Sigmoid colon (tissue), 7 donors: ENCODE results near the gene NMNAT3. TPM values are rescaled to one million over a fixed set of nuclear protein-coding genes. Genes with fewer than 3 reads are reported as not detected.

Experiments
- DNase-seq: peaks from one replicate; pipeline ENCODE4 v3.0.0-alpha.2; 2019
- H3K27ac ChIP-seq, 4 donors: fragments of 200-600 bp; sonication (generic); one replicate each; pipeline ENCODE4 v1.5.1; 2016 to 2019; ENCODE audit warnings: mild to moderate bottlenecking in 1 of 4
- H3K27me3 ChIP-seq, 3 donors: fragments of 200-600 bp; sonication (generic); one replicate each; pipeline ENCODE4 v1.5.1; 2019; ENCODE audit warnings: mild to moderate bottlenecking in 1 of 3
- H3K36me3 ChIP-seq, 4 donors: fragments of 200-600 bp; sonication (generic); one replicate each; pipeline ENCODE4 v1.5.1; 2016 to 2019
- H3K4me1 ChIP-seq, 4 donors: fragments of 200-600 bp; sonication (generic); one replicate each; pipeline ENCODE4 v1.5.1; 2017 to 2019
- H3K4me3 ChIP-seq, 4 donors: fragments of 200-600 bp; sonication (generic); one replicate each; pipeline ENCODE4 v1.5.1; 2017 to 2019; ENCODE audit warnings: mild to moderate bottlenecking in 2 of 4, moderate library complexity in 1 of 4
- H3K9me3 ChIP-seq, 4 donors: fragments of 200-600 bp in 3 of 4; sonication (generic) in 3 of 4; one replicate each; pipeline versions ENCODE4 v1.5.1 to v1.6.1; 2013 to 2019
- EP300 ChIP-seq, 4 donors: sonication (generic); formaldehyde crosslinking; IDR thresholded peaks; one replicate each; pipeline ENCODE4 v1.6.1; 2017; ENCODE audit warnings: antibody characterized with exemption in 4 of 4
- POLR2A ChIP-seq, 2 donors: fragments of 450-650 bp; IDR thresholded peaks; one replicate each; pipeline ENCODE4 v1.6.1; 2016; ENCODE audit warnings: antibody characterized with exemption in 2 of 2, mild to moderate bottlenecking in 2 of 2, moderate library complexity in 2 of 2
- POLR2AphosphoS5 ChIP-seq, 4 donors: sonication (generic); formaldehyde crosslinking; IDR thresholded peaks; one replicate each; pipeline ENCODE4 v1.6.1; 2017; ENCODE audit warnings: antibody characterized with exemption in 4 of 4
- WGBS, 2 donors: extraction: QIAGEN DNeasy Blood & Tissue Kit; methylation state at CpG; one replicate each; pipeline ENCODE4 v1.1.7; 2013; 5-methylcytosine and 5-hydroxymethylcytosine counted together
- intact Hi-C: fragments of 100-400 bp; cut with DNase I; formaldehyde crosslinking; loops from one replicate; pipeline ENCODE4 v1.15.1; 2023
- polyA plus RNA-seq, 3 donors: library from polyadenylated mRNA; stranded (reverse); fragments of 200-250 nt; gene quantifications; one replicate each; pipeline ENCODE4 v1.2.3, GENCODE V29; 2013
- total RNA-seq, 4 donors: library from RNA; depleted of rRNA; stranded (reverse); fragments of >200 nt; gene quantifications; one replicate each; pipeline ENCODE4 v1.1.0, GENCODE V29; 2016
- TF ChIP-seq, protein P1 (sequence below), 4 experiments: fragments of 450-650 bp in 3 of 4; fragments of 200-600 bp in 1 of 4; IDR thresholded peaks; one replicate each; pipeline ENCODE4 v1.5.1; 2016 to 2019; ENCODE audit warnings: antibody characterized with exemption in 4 of 4, mild to moderate bottlenecking in 3 of 4, moderate library complexity in 2 of 4
- donor health status: healthy with polysubstance abuse.
- donor health status: Bipolar disorder and iron deficiency.
- donor health status: healthy.

The NMNAT3 gene
- total and polyA plus RNA-seq, 7 donors, result 3.4 to 24.6 (median 10.0) TPM

DNA sequence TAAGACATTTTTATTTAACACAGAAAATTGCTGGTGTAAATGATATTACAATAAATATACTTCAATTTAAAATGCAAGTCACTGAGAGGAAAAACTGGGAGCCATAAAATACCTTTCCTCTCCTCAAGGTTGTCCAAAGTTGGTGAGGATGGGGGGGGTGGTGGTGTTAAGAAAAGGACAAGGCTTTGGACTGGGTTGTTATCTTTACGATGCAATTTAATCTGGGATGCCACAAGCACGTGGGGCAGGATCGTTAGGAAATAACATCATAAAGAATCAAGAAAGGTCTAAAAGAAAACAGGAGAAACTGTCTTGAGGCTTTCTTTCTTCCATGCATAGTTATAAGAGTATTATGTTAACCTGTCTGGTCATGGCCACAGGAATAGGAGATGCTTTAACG, 66.9 kb downstream of the NMNAT3 start:
- 15 to 63% methylated on average over 4 of the region's 4 CpGs for WGBS, 2 donors
- H3K9me3 ChIP-seq, result no peaks in the 10 kb centered on the region
- TF ChIP-seq POLR2A (IDR thresholded peaks at IDR 0.05), result no peak
- TF ChIP-seq POLR2AphosphoS5 (IDR thresholded peaks at IDR 0.05), result no peak
- no peak for TF ChIP-seq EP300 (IDR thresholded peaks at IDR 0.05)
- TF ChIP-seq, protein P1, sequence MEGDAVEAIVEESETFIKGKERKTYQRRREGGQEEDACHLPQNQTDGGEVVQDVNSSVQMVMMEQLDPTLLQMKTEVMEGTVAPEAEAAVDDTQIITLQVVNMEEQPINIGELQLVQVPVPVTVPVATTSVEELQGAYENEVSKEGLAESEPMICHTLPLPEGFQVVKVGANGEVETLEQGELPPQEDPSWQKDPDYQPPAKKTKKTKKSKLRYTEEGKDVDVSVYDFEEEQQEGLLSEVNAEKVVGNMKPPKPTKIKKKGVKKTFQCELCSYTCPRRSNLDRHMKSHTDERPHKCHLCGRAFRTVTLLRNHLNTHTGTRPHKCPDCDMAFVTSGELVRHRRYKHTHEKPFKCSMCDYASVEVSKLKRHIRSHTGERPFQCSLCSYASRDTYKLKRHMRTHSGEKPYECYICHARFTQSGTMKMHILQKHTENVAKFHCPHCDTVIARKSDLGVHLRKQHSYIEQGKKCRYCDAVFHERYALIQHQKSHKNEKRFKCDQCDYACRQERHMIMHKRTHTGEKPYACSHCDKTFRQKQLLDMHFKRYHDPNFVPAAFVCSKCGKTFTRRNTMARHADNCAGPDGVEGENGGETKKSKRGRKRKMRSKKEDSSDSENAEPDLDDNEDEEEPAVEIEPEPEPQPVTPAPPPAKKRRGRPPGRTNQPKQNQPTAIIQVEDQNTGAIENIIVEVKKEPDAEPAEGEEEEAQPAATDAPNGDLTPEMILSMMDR (IDR thresholded peaks at IDR 0.05), result no peak
- H3K36me3 ChIP-seq, result no peaks in the 10 kb centered on the region
- H3K27me3 ChIP-seq, result no peaks in the 10 kb centered on the region
- no peak for DNase-seq
- intact Hi-C loops, result no loop called here
- H3K4me1 ChIP-seq, result no peaks in the 10 kb centered on the region
- H3K27ac ChIP-seq, result no peak overlapping the region
- no peak overlapping the region for H3K4me3 ChIP-seq

DNA sequence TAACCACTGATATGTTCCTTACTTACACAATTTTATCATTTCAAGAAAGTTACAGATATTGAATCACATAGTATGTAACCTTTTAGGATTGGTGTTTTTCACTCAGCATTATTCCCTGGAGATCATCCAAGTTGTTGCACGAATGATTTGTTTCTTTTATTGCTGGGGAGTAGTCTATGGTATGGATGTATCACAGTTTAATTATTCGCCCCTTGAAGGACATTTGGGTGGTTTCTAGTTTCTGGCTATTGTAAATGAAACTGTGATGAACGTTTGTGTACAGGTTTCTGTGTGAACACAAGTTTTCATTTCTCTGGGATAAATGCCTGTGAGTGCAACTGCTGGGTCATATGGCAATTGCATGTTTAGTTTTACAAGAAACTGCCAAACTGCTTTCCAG, 68.8 kb downstream of the NMNAT3 start:
- WGBS, 2 donors, result 15 to 50% methylated on average over 3 of the region's 3 CpGs
- Histone ChIP-seq H3K27me3 (no peaks in the 10 kb centered on the region), H3K4me3 (no peak overlapping the region), H3K36me3 (no peaks in the 10 kb centered on the region), H3K27ac (no peak overlapping the region), H3K9me3 (no peaks in the 10 kb centered on the region), H3K4me1 (no peaks in the 10 kb centered on the region)
- no peak for DNase-seq
- no peak for TF ChIP-seq EP300 (IDR thresholded peaks at IDR 0.05)
- TF ChIP-seq, protein P1 (IDR thresholded peaks at IDR 0.05), result no peak
- no peak for TF ChIP-seq POLR2AphosphoS5 (IDR thresholded peaks at IDR 0.05)
- intact Hi-C loops, result no loop called here

DNA sequence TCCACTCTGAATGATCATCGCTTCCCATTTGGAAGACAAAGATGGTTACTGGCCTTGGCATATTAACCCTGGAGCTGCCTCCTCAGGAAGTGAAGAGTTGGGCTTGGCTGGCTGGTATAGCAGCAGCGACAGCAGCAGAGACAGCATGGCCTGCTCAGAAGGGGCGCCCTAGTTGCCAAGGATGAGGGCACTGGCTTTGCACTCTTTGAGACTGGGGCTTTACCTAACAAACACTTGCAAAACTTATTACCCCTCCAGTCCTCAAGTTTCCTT, 69.7 kb downstream of the NMNAT3 start:
- 97 to 98% methylated on average over 3 of the region's 3 CpGs for WGBS, 2 donors

DNA sequence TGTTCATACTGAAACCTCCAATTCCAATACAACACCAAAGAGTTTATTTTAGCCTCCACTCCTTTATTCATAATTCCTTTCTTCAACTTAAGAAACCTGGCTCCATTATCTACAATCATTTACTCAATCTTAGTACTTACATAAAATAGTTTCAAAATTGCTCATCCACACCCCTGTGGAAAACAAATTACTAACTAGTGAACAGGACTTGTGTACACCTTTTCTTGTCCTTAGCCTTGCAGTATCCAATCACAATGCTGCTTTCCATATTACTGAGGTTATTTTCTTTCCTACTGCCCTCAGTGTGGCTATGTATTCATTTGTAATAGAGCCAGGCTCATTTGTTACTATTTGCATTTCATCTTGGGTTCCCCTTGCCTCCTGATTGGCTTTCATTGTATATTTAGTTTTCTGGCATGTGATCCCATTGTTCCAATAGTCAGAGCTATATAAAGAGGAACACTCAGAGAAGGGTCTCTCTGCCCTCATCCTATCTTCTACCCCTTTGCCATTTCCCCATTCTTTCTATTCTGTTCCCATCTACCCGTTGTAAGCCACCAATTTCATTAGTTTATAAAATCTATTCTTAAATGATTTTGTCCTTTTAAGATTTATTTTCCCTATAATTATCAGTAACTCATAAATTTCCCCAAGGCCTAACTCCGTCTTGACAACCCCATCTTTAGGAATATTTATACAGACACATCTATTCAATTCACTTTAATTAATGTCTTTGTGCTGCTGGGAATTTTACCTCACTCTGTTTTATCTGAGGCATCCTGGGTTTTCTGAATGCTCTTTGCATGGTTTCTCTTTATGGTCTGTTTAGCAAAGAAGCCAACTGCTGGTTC, 70.3 kb downstream of the NMNAT3 start:
- intact Hi-C loops, result no loop called here
- no peak for DNase-seq
- WGBS, 2 donors, result 89 to 90% methylated on average over 2 of the region's 2 CpGs

More for the DNA sequence above, 69.7 kb downstream of the NMNAT3 start:
- no peak for DNase-seq
- intact Hi-C loops, result no loop called here
- Histone ChIP-seq H3K9me3 (no peaks in the 10 kb centered on the region), H3K27ac (no peak overlapping the region), H3K36me3 (no peaks in the 10 kb centered on the region), H3K4me1 (no peaks in the 10 kb centered on the region), H3K4me3 (no peak overlapping the region), H3K27me3 (no peaks in the 10 kb centered on the region)
- TF ChIP-seq POLR2AphosphoS5 (IDR thresholded peaks at IDR 0.05) (no peak), POLR2A (IDR thresholded peaks at IDR 0.05) (no peak), EP300 (IDR thresholded peaks at IDR 0.05) (no peak)
- TF ChIP-seq, protein P1 (IDR thresholded peaks at IDR 0.05), result no peak

More for the DNA sequence above, 70.3 kb downstream of the NMNAT3 start:
- Histone ChIP-seq H3K27me3 (no peaks in the 10 kb centered on the region), H3K27ac (no peak overlapping the region), H3K4me1 (no peaks in the 10 kb centered on the region), H3K4me3 (no peak overlapping the region), H3K36me3 (no peaks in the 10 kb centered on the region), H3K9me3 (no peaks in the 10 kb centered on the region)
- TF ChIP-seq POLR2A (IDR thresholded peaks at IDR 0.05), result no peak
- TF ChIP-seq, protein P1 (IDR thresholded peaks at IDR 0.05), result no peak
- TF ChIP-seq EP300 (IDR thresholded peaks at IDR 0.05), result no peak
- no peak for TF ChIP-seq POLR2AphosphoS5 (IDR thresholded peaks at IDR 0.05)
